H9 (cell line): Measurements from ENCODE around the gene HNRNPU. TPM values are rescaled to one million over a fixed set of nuclear protein-coding genes. Genes with fewer than 3 reads are reported as not detected.

ENCODE experiments used
- DNase-seq: peaks from one replicate; pipeline ENCODE4 v3.0.0-alpha.2; 2017
- H2AFZ ChIP-seq: one replicate; pipeline ENCODE4 v1.6.1; 2013; ENCODE audit warnings: mild to moderate bottlenecking, low read length, control low read depth, moderate library complexity
- H2AK5ac ChIP-seq: 2 replicates; pipeline ENCODE4 v1.6.1; 2013; ENCODE audit warnings: low read length, control low read depth, mixed read lengths; ENCODE audit not compliant: insufficient read length
- H2BK120ac ChIP-seq: one replicate; pipeline ENCODE4 v1.6.1; 2013; ENCODE audit warnings: low read depth, mild to moderate bottlenecking, low read length, control low read depth, inconsistent platforms; ENCODE audit not compliant: poor library complexity, severe bottlenecking
- H2BK12ac ChIP-seq: 2 replicates; pipeline ENCODE4 v1.6.1; 2013; ENCODE audit warnings: low read length, control low read depth, mixed read lengths, low read depth; ENCODE audit not compliant: insufficient read length
- H2BK15ac ChIP-seq: 2 replicates; pipeline ENCODE4 v1.6.1; 2013; ENCODE audit warnings: low read depth, low read length, control low read depth
- H2BK20ac ChIP-seq: one replicate; pipeline ENCODE4 v1.6.1; 2013; ENCODE audit warnings: low read depth, mild to moderate bottlenecking, low read length, control low read depth, inconsistent platforms; ENCODE audit not compliant: poor library complexity, severe bottlenecking
- H2BK5ac ChIP-seq: 2 replicates; pipeline ENCODE4 v1.6.1; 2013; ENCODE audit warnings: low read length, control low read depth, mixed read lengths; ENCODE audit not compliant: insufficient read length
- H3K14ac ChIP-seq: 2 replicates; pipeline ENCODE4 v1.6.1; 2013; ENCODE audit warnings: low read length, control low read depth; ENCODE audit not compliant: insufficient read depth
- H3K18ac ChIP-seq: 2 replicates; pipeline ENCODE4 v1.6.1; 2013; ENCODE audit warnings: low read depth, mild to moderate bottlenecking, mixed read lengths, low read length, control low read depth; ENCODE audit not compliant: insufficient read length
- H3K23ac ChIP-seq: 2 replicates; pipeline ENCODE4 v1.6.1; 2013; ENCODE audit warnings: low read length, control low read depth, mixed read lengths, low read depth; ENCODE audit not compliant: insufficient read length
- H3K23me2 ChIP-seq: 2 replicates; pipeline ENCODE4 v1.6.1; 2013; ENCODE audit warnings: low read depth, mild to moderate bottlenecking, mixed read lengths, low read length, control low read depth; ENCODE audit not compliant: insufficient read length, poor library complexity, severe bottlenecking
- H3K27ac ChIP-seq: 2 replicates; pipeline ENCODE4 v1.5.1; 2013; ENCODE audit warnings: low read length, control low read depth, mixed read lengths, low read depth; ENCODE audit not compliant: insufficient read length
- H3K27me3 ChIP-seq: 2 replicates; pipeline ENCODE4 v1.6.1; 2013; ENCODE audit warnings: low read length, control low read depth, inconsistent platforms; ENCODE audit not compliant: insufficient read depth
- H3K4ac ChIP-seq: 2 replicates; pipeline ENCODE4 v1.6.1; 2013; ENCODE audit warnings: low read depth, mild to moderate bottlenecking, control low read depth, inconsistent platforms, low read length, moderate library complexity
- H3K4me1 ChIP-seq: 2 replicates; pipeline ENCODE4 v1.6.1; 2013; ENCODE audit warnings: low read length, control low read depth, inconsistent platforms; ENCODE audit not compliant: insufficient read depth
- H3K4me2 ChIP-seq: 2 replicates; pipeline ENCODE4 v1.6.1; 2013; ENCODE audit warnings: low read length, control low read depth, mixed read lengths; ENCODE audit not compliant: insufficient read length, insufficient read depth
- H3K56ac ChIP-seq: 2 replicates; pipeline ENCODE4 v1.6.1; 2013; ENCODE audit warnings: low read depth, mild to moderate bottlenecking, mixed read lengths, low read length, control low read depth; ENCODE audit not compliant: insufficient read length
- H3K79me1 ChIP-seq: 2 replicates; pipeline ENCODE4 v1.6.1; 2013; ENCODE audit warnings: low read depth, mild to moderate bottlenecking, moderate library complexity, low read length, control low read depth, inconsistent platforms; ENCODE audit not compliant: insufficient read depth, poor library complexity, severe bottlenecking
- H3K79me2 ChIP-seq: 2 replicates; pipeline ENCODE4 v1.6.1; 2013; ENCODE audit warnings: low read length, control low read depth, inconsistent platforms; ENCODE audit not compliant: insufficient read depth
- H3K9ac ChIP-seq: 2 replicates; pipeline ENCODE4 v1.6.1; 2013; ENCODE audit warnings: low read length, control low read depth, mixed read lengths; ENCODE audit not compliant: insufficient read length; ENCODE audit errors: extremely low read depth
- H3K9me3 ChIP-seq: one replicate; pipeline ENCODE4 v1.6.1; 2013; ENCODE audit warnings: low read depth, low read length, inconsistent platforms; ENCODE audit not compliant: control insufficient read depth
- H3T11ph ChIP-seq: one replicate; pipeline ENCODE4 v1.6.1; 2013; ENCODE audit warnings: mild to moderate bottlenecking, low read length, control low read depth, inconsistent platforms
- H4K20me1 ChIP-seq: one replicate; pipeline ENCODE4 v1.6.1; 2013; ENCODE audit not compliant: control insufficient read depth, insufficient read length, insufficient read depth
- H4K5ac ChIP-seq: 2 replicates; pipeline ENCODE4 v1.6.1; 2013; ENCODE audit warnings: low read depth, mild to moderate bottlenecking, mixed read lengths, low read length, control low read depth; ENCODE audit not compliant: insufficient read length
- H4K8ac ChIP-seq: replicated peaks from 2 replicates; pipeline ENCODE4 v1.6.1; 2013; ENCODE audit warnings: low read length, control low read depth, mixed read lengths, low read depth; ENCODE audit not compliant: insufficient read length
- H4K91ac ChIP-seq: 2 replicates; pipeline ENCODE4 v1.6.1; 2013; ENCODE audit warnings: low read depth, mild to moderate bottlenecking, moderate library complexity, mixed read lengths, low read length, control low read depth; ENCODE audit not compliant: insufficient read length
- H3K27ac Mint-ChIP-seq, 3 experiments: 2 replicates in 2 of 3; 3 replicates in 1 of 3; pipeline ENCODE4 v1.8.0; 2020 to 2021; ENCODE audit warnings: mixed read lengths in 3 of 3, mild to moderate bottlenecking in 1 of 3, moderate library complexity in 1 of 3
- H3K27me3 Mint-ChIP-seq: 2 replicates; pipeline ENCODE4 v1.8.0; 2021; ENCODE audit warnings: low read depth, mild to moderate bottlenecking, moderate library complexity, mixed read lengths
- H3K36me3 Mint-ChIP-seq, 3 experiments: 2 replicates in 2 of 3; 3 replicates in 1 of 3; pipeline ENCODE4 v1.8.0; 2020 to 2021; ENCODE audit warnings: low read depth in 3 of 3, mixed read lengths in 3 of 3; ENCODE audit not compliant: insufficient read depth in 1 of 3
- H3K4me1 Mint-ChIP-seq, 2 experiments: 2 replicates each; pipeline ENCODE4 v1.8.0; 2020; ENCODE audit warnings: mixed read lengths in 2 of 2
- H3K4me3 Mint-ChIP-seq, 2 experiments: 2 replicates in 1 of 2; 3 replicates in 1 of 2; pipeline ENCODE4 v1.8.0; 2020 to 2021; ENCODE audit warnings: mild to moderate bottlenecking in 2 of 2, mixed read lengths in 2 of 2, moderate library complexity in 1 of 2
- H3K9me3 Mint-ChIP-seq, 2 experiments: 2 replicates in 1 of 2; 3 replicates in 1 of 2; pipeline ENCODE4 v1.8.0; 2020; ENCODE audit warnings: mild to moderate bottlenecking in 2 of 2, mixed read lengths in 2 of 2, moderate library complexity in 1 of 2
- CTCF ChIP-seq: fragments of 200-600 bp; sonication (generic); conservative IDR thresholded peaks from 3 replicates; pipeline ENCODE4 v1.8.0; 2021; ENCODE audit warnings: antibody characterized with exemption, mild to moderate bottlenecking
- WGBS: extraction: QIAGEN DNeasy Blood & Tissue Kit; methylation state at CpG from one replicate; pipeline ENCODE4 v1.1.7; 2013; ENCODE audit warnings: missing lambda C conversion rate, low lambda C conversion rate, mixed read lengths; ENCODE audit not compliant: insufficient read length; ENCODE audit errors: extremely low coverage; 5-methylcytosine and 5-hydroxymethylcytosine counted together
- total RNA-seq: library from RNA; stranded (reverse); gene quantifications from 2 replicates; pipeline ENCODE4 v1.2.1, GENCODE V29; 2021

The HNRNPU gene
- total RNA-seq, 1 experiment from 2014 or later, result 657 TPM

GRCh38 chr1:244841273-244841927 is 22.9 kb downstream of the HNRNPU start:
- DNase-seq, result no peak
- no peak overlapping the region for H2BK12ac ChIP-seq
- no peak overlapping the region for H2AK5ac ChIP-seq
- H3K27me3 Mint-ChIP-seq, result no peaks in the 10 kb centered on the region
- no peak overlapping the region for H3K23ac ChIP-seq
- no peaks in the 10 kb centered on the region for H3K9me3 ChIP-seq
- H3K14ac ChIP-seq, result no peak overlapping the region
- WGBS, result no CpG with 5 or more reads among the region's 9 CpGs
- H3K4me1 Mint-ChIP-seq, result peaks cover 28 to 30% of the 10 kb centered on the region in 2 experiments
- no peaks in the 10 kb centered on the region for H3K9me3 Mint-ChIP-seq
- H3K23me2 ChIP-seq, result no peaks in the 10 kb centered on the region
- H3K27me3 ChIP-seq, result no peaks in the 10 kb centered on the region
- H2BK5ac ChIP-seq, result no peak overlapping the region
- no peak overlapping the region for H4K5ac ChIP-seq
- no peak overlapping the region for H3K56ac ChIP-seq
- H3K4me3 Mint-ChIP-seq, result no peak overlapping the region
- H4K20me1 ChIP-seq, result no peaks in the 10 kb centered on the region
- TF ChIP-seq CTCF, result no peak
- H3K18ac ChIP-seq, result no peak overlapping the region
- no peak overlapping the region for H2AFZ ChIP-seq
- no peak overlapping the region for H2BK20ac ChIP-seq
- H3K79me2 ChIP-seq, result no peaks in the 10 kb centered on the region; the same call in 1 of the 2 replicates
- H4K91ac ChIP-seq, result no peak overlapping the region
- no peak overlapping the region for H3K9ac ChIP-seq
- peaks cover 26 to 78% (median 44%) of the 10 kb centered on the region in 3 experiments; a peak in 6 of 7 replicates for H3K36me3 Mint-ChIP-seq
- peak overlapping the region in 1 of 3 experiments; percentile 95; a peak in 2 of 7 replicates for H3K27ac Mint-ChIP-seq
- no peaks in the 10 kb centered on the region for H3K79me1 ChIP-seq
- H3K4ac ChIP-seq, result no peak overlapping the region
- no peak overlapping the region for H3K4me2 ChIP-seq
- no peak overlapping the region for H3K27ac ChIP-seq
- H4K8ac ChIP-seq, result no peak overlapping the region
- no peak overlapping the region for H2BK15ac ChIP-seq
- H3T11ph ChIP-seq, result no peak overlapping the region
- peaks cover 7% of the 10 kb centered on the region; the same call in 1 of the 2 replicates for H3K4me1 ChIP-seq
- no peak overlapping the region for H2BK120ac ChIP-seq
